HG02840 (cell line): ENCODE data around the gene TRIM41.
"Not testable (repeated sequence)": the region's sequence is repeated elsewhere in the genome, so short reads cannot be mapped to it uniquely, and the experiment has no call there.

Experiments used
- ATAC-seq: cut with Tn5 transposase; IDR thresholded peaks from one replicate; pipeline ENCODE4 v1.9.1; 2021; ENCODE audit warnings: mild to moderate bottlenecking, moderate library complexity, moderate number of reproducible peaks; ENCODE audit not compliant: unreplicated experiment, low FRiP score

TRIM41 gene

DNA sequence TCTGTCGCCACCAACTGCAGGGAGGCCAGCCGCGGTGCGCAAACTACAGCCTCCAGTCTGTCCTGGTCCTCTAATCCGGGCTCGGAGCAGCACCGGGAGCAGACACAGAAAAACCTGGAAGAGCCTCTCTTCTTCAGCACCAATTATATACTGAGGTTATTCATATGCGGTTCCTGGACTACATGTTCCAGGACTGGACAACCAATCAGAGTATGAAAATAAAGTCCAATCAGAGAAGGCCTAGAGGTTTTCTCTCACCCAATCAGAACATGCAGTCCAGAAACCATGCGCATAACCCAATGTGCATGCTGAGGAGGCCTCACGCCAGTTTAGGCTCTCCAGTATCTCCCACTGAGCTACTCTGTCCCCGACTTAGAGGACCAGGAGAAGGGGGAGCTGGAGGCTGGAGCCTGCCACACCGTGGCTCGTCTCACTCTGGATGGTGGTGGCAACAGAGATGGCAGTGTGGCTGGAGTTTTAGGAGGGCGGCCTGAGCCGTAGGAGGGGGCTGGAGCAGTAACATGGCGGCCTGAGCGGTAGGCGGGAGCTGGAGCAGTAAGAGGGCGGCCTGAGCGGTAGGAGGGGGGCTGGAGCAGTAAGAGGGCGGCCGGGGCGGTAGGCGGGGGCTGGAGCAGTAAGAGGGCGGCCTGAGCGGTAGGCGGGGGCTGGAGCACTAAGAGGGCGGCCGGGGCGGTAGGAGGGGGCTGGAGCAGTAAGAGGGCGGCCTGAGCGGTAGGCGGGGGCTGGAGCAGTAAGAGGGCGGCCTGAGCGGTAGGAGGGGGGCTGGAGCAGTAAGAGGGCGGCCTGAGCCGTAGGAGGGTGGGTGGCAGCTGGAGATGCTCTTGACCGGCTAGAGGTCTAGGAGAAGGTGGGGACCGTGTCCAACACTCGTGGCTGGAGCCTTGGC lies 58.2 kb downstream of the TRIM41 start:
- no peak for ATAC-seq

GRCh38 chr5:181281984-181282316 lies 58.9 kb downstream of the TRIM41 start:
- no peak for ATAC-seq

- not testable (repeated sequence) for ATAC-seq
These were observed 59.3 kb downstream of the TRIM41 start for GRCh38 chr5:181282415-181282814.

DNA sequence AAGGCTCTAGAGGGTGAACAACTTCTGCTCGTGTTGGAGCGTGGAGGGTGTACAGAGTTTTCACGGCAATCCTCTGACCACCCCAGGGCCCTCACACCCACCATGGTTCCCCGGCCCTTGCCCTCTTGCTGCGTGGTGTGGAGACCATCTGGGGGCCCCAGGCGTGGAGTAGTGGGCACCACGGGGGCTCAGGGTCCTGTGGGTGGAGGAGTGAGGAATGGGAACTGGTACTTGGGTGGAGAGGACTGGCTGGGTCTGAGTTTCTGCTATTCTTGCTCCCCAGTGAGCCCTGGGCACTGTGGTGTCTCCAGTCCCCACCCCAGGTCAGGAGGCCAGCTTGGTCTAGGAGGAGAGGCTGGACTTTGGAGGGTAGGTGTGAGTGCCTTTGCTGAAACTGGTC lies 59.8 kb downstream of the TRIM41 start:
- ATAC-seq: no peak

- ATAC-seq: no peak
These were observed 60.3 kb downstream of the TRIM41 start for GRCh38 chr5:181283347-181283746.

DNA sequence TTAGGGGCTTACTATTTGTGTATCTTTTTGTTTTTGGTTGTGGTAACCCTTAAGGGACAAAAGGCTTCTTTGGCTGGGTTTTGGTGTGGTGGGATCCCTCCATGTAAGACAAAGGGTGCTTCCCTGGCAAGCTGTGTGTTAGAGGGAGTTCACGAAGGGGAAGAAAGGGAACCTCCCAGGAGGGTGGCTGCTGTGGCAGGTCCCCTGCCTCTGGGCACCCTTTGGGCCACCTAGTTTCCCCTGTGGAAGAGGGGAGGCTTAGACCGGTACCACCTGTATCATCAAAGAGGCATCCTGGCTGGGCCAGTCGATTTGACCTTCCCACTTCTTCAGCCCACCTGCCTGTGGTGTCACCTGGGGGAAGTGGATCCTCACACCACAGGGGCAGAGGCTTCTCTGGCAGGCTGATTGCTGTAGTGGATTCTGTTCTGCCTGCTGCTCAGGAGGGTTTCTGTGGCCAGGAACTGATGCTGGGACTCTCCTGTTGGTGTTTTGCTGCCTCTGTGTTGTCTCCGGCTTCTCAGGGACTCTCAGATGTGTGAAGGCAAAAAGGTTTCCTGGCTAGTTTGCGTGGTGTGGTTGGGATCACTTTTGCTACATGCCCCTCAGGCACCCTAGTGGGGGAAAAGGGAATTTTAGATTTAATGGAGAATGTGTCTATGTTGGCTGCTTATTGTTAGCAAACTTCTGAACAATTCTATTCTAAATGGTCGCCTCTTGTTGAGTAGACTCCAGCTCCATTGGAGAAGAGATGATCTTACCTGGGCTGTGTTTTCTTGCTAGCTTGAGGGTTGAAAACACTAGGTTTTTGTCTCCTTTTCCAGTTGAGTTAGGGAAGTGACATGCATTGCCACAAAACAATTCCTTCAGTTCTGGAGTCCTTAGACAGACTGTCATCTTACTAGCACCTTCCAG lies 61.0 kb downstream of the TRIM41 start:
- not testable (repeated sequence) for ATAC-seq
